GM12872 (cell line): Measurements from ENCODE around the gene ZBTB7C.

Experiments used
- TF ChIP-seq, protein P1 (sequence below): IDR thresholded peaks from 3 replicates; pipeline ENCODE4 v1.5.1; 2011; ENCODE audit warnings: low read depth, mild to moderate bottlenecking, low read length, moderate library complexity; ENCODE audit not compliant: insufficient read depth

ZBTB7C gene

GRCh38 chr18:48394176-48394575, 15.0 kb downstream of the ZBTB7C start:
- TF ChIP-seq, protein P1, sequence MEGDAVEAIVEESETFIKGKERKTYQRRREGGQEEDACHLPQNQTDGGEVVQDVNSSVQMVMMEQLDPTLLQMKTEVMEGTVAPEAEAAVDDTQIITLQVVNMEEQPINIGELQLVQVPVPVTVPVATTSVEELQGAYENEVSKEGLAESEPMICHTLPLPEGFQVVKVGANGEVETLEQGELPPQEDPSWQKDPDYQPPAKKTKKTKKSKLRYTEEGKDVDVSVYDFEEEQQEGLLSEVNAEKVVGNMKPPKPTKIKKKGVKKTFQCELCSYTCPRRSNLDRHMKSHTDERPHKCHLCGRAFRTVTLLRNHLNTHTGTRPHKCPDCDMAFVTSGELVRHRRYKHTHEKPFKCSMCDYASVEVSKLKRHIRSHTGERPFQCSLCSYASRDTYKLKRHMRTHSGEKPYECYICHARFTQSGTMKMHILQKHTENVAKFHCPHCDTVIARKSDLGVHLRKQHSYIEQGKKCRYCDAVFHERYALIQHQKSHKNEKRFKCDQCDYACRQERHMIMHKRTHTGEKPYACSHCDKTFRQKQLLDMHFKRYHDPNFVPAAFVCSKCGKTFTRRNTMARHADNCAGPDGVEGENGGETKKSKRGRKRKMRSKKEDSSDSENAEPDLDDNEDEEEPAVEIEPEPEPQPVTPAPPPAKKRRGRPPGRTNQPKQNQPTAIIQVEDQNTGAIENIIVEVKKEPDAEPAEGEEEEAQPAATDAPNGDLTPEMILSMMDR: no peak

DNA sequence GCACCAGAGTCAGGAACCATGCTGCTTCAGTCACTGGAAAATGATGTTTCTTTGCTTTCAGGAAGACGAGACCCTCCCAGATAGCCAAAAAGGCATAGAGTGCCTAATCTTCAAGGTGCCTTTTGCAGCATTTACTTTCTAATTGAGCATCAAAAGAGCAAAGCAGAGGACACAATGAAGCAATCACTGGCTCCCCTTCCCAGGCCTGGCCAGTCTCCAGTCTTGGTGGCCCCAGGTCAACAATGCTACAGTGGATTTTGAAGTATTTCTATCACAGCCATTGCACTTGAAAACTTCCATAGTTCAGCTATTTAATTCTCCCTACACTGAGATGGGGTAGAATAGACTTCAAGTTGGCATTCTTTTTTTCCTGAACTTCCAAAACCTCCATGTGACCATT, 15.4 kb downstream of the ZBTB7C start:
- TF ChIP-seq, protein P1: no peak

DNA sequence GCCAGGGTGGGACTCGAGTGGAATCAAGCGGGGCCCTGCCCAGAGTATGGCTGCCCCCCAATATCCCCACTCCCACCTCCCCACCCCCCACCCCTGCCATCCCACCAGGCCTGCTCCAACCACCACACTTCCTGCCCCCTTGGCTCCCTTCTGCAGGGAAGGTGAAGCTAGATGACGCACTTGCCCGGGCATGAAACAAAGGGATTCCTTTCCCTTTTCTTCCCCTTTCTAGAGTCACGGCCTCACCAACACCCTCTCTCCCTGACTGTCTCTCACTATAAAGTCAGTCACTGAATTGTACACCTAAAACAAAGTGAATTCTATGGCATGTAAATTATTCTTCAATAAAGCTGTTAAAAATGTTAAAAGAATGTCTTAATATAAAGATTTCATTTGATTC, 16.0 kb downstream of the ZBTB7C start:
- TF ChIP-seq, protein P1: no peak

DNA sequence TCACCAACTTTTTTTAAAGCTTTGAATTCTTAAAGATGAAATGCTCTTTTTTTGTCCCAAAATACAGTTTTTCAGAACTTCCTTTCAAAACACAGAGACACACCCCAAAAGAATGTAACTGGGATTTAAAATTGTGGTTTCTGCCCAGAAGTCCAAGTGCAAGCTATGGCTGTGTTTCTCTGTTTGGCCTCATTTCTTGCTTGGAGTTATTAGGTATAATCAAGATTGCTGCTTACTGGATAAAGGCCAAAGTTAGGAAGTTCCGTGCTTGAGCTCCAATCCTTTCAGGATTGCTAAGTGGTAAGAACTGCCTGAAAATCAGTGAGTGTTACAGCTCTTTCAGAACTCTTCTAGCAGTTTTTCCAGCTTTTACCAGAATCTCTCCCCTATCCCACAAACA, 16.9 kb downstream of the ZBTB7C start:
- TF ChIP-seq, protein P1: no peak

- TF ChIP-seq, protein P1: no peak
Observed at GRCh38 chr18:48391868-48392267, 17.3 kb downstream of the ZBTB7C start.

DNA sequence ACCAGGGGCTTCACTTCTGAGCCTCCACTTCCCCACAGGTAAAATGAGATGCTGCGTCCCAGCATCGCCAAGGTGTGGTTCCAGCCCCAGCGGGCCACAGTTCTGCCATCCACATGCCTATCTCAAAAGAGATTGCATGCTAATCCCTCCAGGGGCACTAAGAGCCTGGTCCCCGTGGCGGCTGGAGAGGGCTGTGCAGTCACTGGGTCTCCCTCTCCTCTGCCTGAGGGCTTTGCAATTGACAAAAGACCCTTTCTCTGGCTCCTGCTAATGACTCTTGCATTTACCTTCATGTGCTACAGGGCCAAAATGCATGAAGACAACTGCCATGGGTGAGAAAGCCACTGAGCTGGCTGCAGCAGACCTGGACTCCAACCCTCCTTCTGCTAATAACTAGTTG, 18.5 kb downstream of the ZBTB7C start:
- TF ChIP-seq, protein P1: no peak

DNA sequence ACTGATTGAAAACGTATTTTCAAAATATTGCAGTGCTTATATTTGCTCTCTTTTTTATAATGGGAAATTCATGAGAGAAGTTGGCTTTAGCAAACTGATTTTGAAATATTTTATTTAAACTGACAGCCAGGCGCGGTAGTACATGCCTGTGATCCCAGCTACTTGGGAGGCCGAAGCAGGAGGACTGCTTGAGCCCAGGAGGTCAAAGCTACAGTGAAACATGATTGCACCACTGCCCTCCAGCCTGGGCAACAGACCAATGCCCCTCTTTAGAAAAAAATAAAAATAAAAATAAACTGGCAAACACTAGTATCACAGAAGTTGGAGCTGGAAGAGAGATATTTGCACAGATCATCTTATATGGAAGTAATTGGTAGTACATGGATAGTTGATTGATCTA, 20.7 kb downstream of the ZBTB7C start:
- TF ChIP-seq, protein P1: no peak

- TF ChIP-seq, protein P1: no peak
Observed at GRCh38 chr18:48387300-48387699, 21.9 kb downstream of the ZBTB7C start.
